Stimulated activated CD4-positive, alpha-beta T cell treated with anti-CD3 and anti-CD28 coated beads, Interleukin-12 subunit alpha, Interleukin-12 subunit beta, amount 100 ng/mL, for 24 hours (primary cell): ENCODE measurements around the gene MAP2K6.

ENCODE experiments used
- DNase-seq, 2 experiments: peaks; one replicate each; pipeline ENCODE4 v3.0.0-alpha.2; 2020; ENCODE audit warnings: low read depth in 2 of 2

The MAP2K6 gene

GRCh38 chr17:69578385-69578936 is 164.0 kb downstream of the MAP2K6 start:
- no peak for DNase-seq

- no peak for DNase-seq
Measured at GRCh38 chr17:69579961-69580677, 165.6 kb downstream of the MAP2K6 start.

GRCh38 chr17:69581061-69581961 is 166.8 kb downstream of the MAP2K6 start:
- DNase-seq, result no peak

- DNase-seq, result no peak
Measured at GRCh38 chr17:69588316-69588715, 173.8 kb downstream of the MAP2K6 start.

GRCh38 chr17:69588827-69589239 is 174.3 kb downstream of the MAP2K6 start:
- DNase-seq, result no peak

- no peak for DNase-seq
Measured at GRCh38 chr17:69590671-69591070, 176.2 kb downstream of the MAP2K6 start.

- no peak for DNase-seq
Measured at GRCh38 chr17:69592692-69593350, 178.3 kb downstream of the MAP2K6 start.

- no peak for DNase-seq
Measured at GRCh38 chr17:69593351-69593715, 178.8 kb downstream of the MAP2K6 start.

GRCh38 chr17:69593716-69594115 is 179.2 kb downstream of the MAP2K6 start:
- no peak for DNase-seq

- DNase-seq, result no peak
Measured at GRCh38 chr17:69594641-69595040, 180.1 kb downstream of the MAP2K6 start.

GRCh38 chr17:69596141-69596540 is 181.6 kb downstream of the MAP2K6 start:
- DNase-seq, result no peak

GRCh38 chr17:69597898-69598692 is 183.6 kb downstream of the MAP2K6 start:
- DNase-seq, result no peak

- no peak for DNase-seq
Measured at GRCh38 chr17:69602972-69603371, 188.5 kb downstream of the MAP2K6 start.
